Left cardiac atrium (tissue), 4 donors: ENCODE results near the gene SLC24A3. TPM values are rescaled to one million over a fixed set of nuclear protein-coding genes. Genes with fewer than 3 reads are reported as not detected.

Source experiments
- ATAC-seq, 2 donors: fragments of 200-7000 bp; cut with Tn5 transposase; one replicate each; pipeline ENCODE4 v1.9.1; 2020; ENCODE audit warnings: mild to moderate bottlenecking in 2 of 2, moderate library complexity in 2 of 2
- DNase-seq: peaks from one replicate; pipeline ENCODE4 v3.0.0-alpha.2; 2020
- intact Hi-C, 2 donors: fragments of 100-400 bp; cut with DNase I; formaldehyde crosslinking; loops; one replicate each; pipeline versions ENCODE4 v1.14.1 to v1.15.1; 2022 to 2023
- total RNA-seq, 2 donors: library from RNA; stranded (reverse); fragmentation: NEBNext Ultra II Directional; extraction: Animal tissue kit (Norgen Biotek cat#: 25700); gene quantifications; one replicate each; pipeline ENCODE4 v1.2.1, GENCODE V29; 2021
- donor health status: DM: no; HTN: yes; CAD: no.
- donor health status: DM: no; HTN: yes; CAD: no; lungs with severe emphysema.
- donor health status: DM: yes; HTN: yes; CAD: no.
- donor health status: Dilated cardiomyopathy.

The SLC24A3 gene
- total RNA-seq, 2 donors from 2014 or later, result 2.1 to 4.1 TPM

GRCh38 chr20:19401096-19401495 is 188.7 kb downstream of the SLC24A3 start:
- intact Hi-C loops, result no loop called here
- no peak for ATAC-seq
- no peak for DNase-seq

- ATAC-seq (no peak), DNase-seq (no peak)
- intact Hi-C loops, result no loop called here
These were observed 191.1 kb downstream of the SLC24A3 start for GRCh38 chr20:19403549-19403948.

- ATAC-seq (no peak), DNase-seq (no peak)
- intact Hi-C loops, result no loop called here
These were observed 192.4 kb downstream of the SLC24A3 start for GRCh38 chr20:19404826-19405225.

GRCh38 chr20:19405958-19406357 is 193.5 kb downstream of the SLC24A3 start:
- ATAC-seq (no peak), DNase-seq (no peak)
- intact Hi-C loops, result no loop called here

GRCh38 chr20:19406381-19406780 is 193.9 kb downstream of the SLC24A3 start:
- intact Hi-C loops, result no loop called here
- no peak for DNase-seq

GRCh38 chr20:19407196-19407595 is 194.8 kb downstream of the SLC24A3 start:
- ATAC-seq, result no peak
- intact Hi-C loops, result no loop called here
- DNase-seq, result no peak

More at GRCh38 chr20:19406381-19406780, 193.9 kb downstream of the SLC24A3 start:
- no peak for ATAC-seq

- no peak for DNase-seq
- intact Hi-C loops, result no loop called here
- no peak for ATAC-seq
These were observed 195.3 kb downstream of the SLC24A3 start for GRCh38 chr20:19407736-19408135.

GRCh38 chr20:19408971-19409370 is 196.5 kb downstream of the SLC24A3 start:
- DNase-seq (no peak), ATAC-seq (no peak)
- intact Hi-C loops, result no loop called here

- intact Hi-C loops, result no loop called here
- DNase-seq (no peak), ATAC-seq (no peak)
These were observed 199.4 kb downstream of the SLC24A3 start for GRCh38 chr20:19411811-19412210.

- intact Hi-C loops, result no loop called here
- no peak for ATAC-seq
These were observed 199.8 kb downstream of the SLC24A3 start for GRCh38 chr20:19412254-19412653.

GRCh38 chr20:19414600-19414999 is 202.2 kb downstream of the SLC24A3 start:
- intact Hi-C loops, result no loop called here
- ATAC-seq (no peak), DNase-seq (no peak)

More at GRCh38 chr20:19412254-19412653, 199.8 kb downstream of the SLC24A3 start:
- DNase-seq, result no peak

GRCh38 chr20:19415786-19416185 is 203.3 kb downstream of the SLC24A3 start:
- no peak for ATAC-seq
- intact Hi-C loops, result no loop called here

GRCh38 chr20:19416627-19417026 is 204.2 kb downstream of the SLC24A3 start:
- intact Hi-C loops, result no loop called here
- DNase-seq (no peak), ATAC-seq (no peak)

More at GRCh38 chr20:19415786-19416185, 203.3 kb downstream of the SLC24A3 start:
- no peak for DNase-seq

GRCh38 chr20:19419396-19419795 is 207.0 kb downstream of the SLC24A3 start:
- intact Hi-C loops, result no loop called here
- DNase-seq (no peak), ATAC-seq (no peak)

- intact Hi-C loops, result no loop called here
- no peak for DNase-seq
- no peak for ATAC-seq
These were observed 210.9 kb downstream of the SLC24A3 start for GRCh38 chr20:19423097-19423899.

GRCh38 chr20:19423900-19424620 is 211.6 kb downstream of the SLC24A3 start:
- ATAC-seq (no peak), DNase-seq (no peak)
- intact Hi-C loops, result no loop called here

GRCh38 chr20:19426356-19426755 is 213.9 kb downstream of the SLC24A3 start:
- no peak for DNase-seq
- ATAC-seq, result no peak
- intact Hi-C loops, result no loop called here

- DNase-seq (no peak), ATAC-seq (no peak)
- intact Hi-C loops, result no loop called here
These were observed 215.0 kb downstream of the SLC24A3 start for GRCh38 chr20:19427480-19427879.

GRCh38 chr20:19427913-19428312 is 215.5 kb downstream of the SLC24A3 start:
- no peak for ATAC-seq
- intact Hi-C loops, result no loop called here
- DNase-seq, result no peak

- DNase-seq (no peak), ATAC-seq (no peak)
- intact Hi-C loops, result no loop called here
These were observed 215.9 kb downstream of the SLC24A3 start for GRCh38 chr20:19428324-19428723.

GRCh38 chr20:19429538-19429937 is 217.1 kb downstream of the SLC24A3 start:
- DNase-seq (no peak), ATAC-seq (no peak)
- intact Hi-C loops, result no loop called here
